ENCODE data around the gene SLC18A2. TPM values are rescaled to one million over a fixed set of nuclear protein-coding genes. Genes with fewer than 3 reads are reported as not detected.

SLC18A2 gene
- total and polyA plus RNA-seq, 2 of the 8 experiments (the other 6 are each of a cell fraction or from before 2014, with no cell fraction given), result 6.5 to 7.0 TPM

- no peak overlapping the region for H2BK12ac ChIP-seq (ENCODE audit: low read depth, low read length)
- H2BK20ac ChIP-seq (ENCODE audit: low read length), result no peak overlapping the region
- H2AFZ ChIP-seq (ENCODE audit: low read length), result no peak overlapping the region
- H3K9ac ChIP-seq (replicated peaks in 1 of 4; ENCODE audit: extremely low read depth in 1 of 4, low read depth in 3 of 4, low read length in 3 of 4), result no peak overlapping the region
- H3K79me2 ChIP-seq (ENCODE audit: control insufficient read depth in 1 of 2, insufficient read depth in 2 of 2, low read length in 2 of 2), result no peaks in the 10 kb centered on the region
- no peaks in the 10 kb centered on the region for H3K36me3 ChIP-seq (ENCODE audit: control insufficient read depth in 2 of 4, insufficient read depth in 4 of 4, low read length in 3 of 4)
- H3K27me3 ChIP-seq (replicated peaks in 1 of 4; ENCODE audit: control insufficient read depth in 3 of 4, extremely low read depth in 1 of 4, insufficient read depth in 3 of 4, low read length in 3 of 4), result no peaks in the 10 kb centered on the region; a peak in 1 of 7 replicates
- ChIA-PET CTCF (ENCODE audit: partially characterized antibody) (interaction anchor here (0.7 to 6.6 kb wide), 6 partner anchors 16 to 209 kb away, joined by 3 to 97 read pairs (median 3); no protein-coding TSS in a partner anchor), POLR2A (ENCODE audit: partially characterized antibody) (interaction anchor here (1.4 kb wide), 1 partner anchor 17 kb away, joined by 5 read pairs; the partner anchor contains the start of gene SLC18A2)
- no peak overlapping the region for H4K91ac ChIP-seq (replicated peaks; ENCODE audit: insufficient read length, low read length)
- H3K4me1 ChIP-seq (replicated peaks in 1 of 4; ENCODE audit: control insufficient read depth in 3 of 4, insufficient read depth in 4 of 4, low read length in 3 of 4), result peaks cover 0 to 5% (median under 1%) of the 10 kb centered on the region in 4 experiments; a peak in 2 of 7 replicates
- no peaks in the 10 kb centered on the region for H3K9me3 ChIP-seq (ENCODE audit: insufficient read depth in 2 of 2, low read depth in 1 of 2, low read length in 1 of 2)
- 86% methylated on average over 7 of the region's 7 CpGs; no CpG with 5 or more reads in 1 of the 2 experiments for WGBS, 2 experiments (ENCODE audit: extremely low coverage in 1 of 2, insufficient coverage in 1 of 2, insufficient read length in 1 of 2, insufficient replicate concordance in 2 of 2, low coverage in 1 of 2, low lambda C conversion rate in 2 of 2, missing lambda C conversion rate in 1 of 2)
- H3K27ac ChIP-seq (ENCODE audit: low read depth, low read length), result no peak overlapping the region
- no peaks in the 10 kb centered on the region for H3K79me1 ChIP-seq (ENCODE audit: low read depth, low read length)
- no peak overlapping the region for H4K5ac ChIP-seq (ENCODE audit: insufficient read length, low read depth, low read length)
- DNase-seq (ENCODE audit: low read depth in 1 of 2, low spot score in 2 of 2) (no peak), FAIRE-seq (no peak)
- H3K4me2 ChIP-seq (ENCODE audit: insufficient read depth in 1 of 2, low read depth in 2 of 2, low read length in 2 of 2), result no peak overlapping the region
- H2BK15ac ChIP-seq (ENCODE audit: low read length), result no peak overlapping the region
- H3K23me2 ChIP-seq (ENCODE audit: low read depth, low read length), result no peaks in the 10 kb centered on the region; the same call in 1 of the 2 replicates
- H3K18ac ChIP-seq (ENCODE audit: extremely low read depth, low read length), result no peak overlapping the region
- no peak overlapping the region for H4K8ac ChIP-seq (ENCODE audit: extremely low read depth, insufficient read depth, low read length)
- no peak overlapping the region for H3K14ac ChIP-seq (ENCODE audit: insufficient read length)
- no peak overlapping the region for H2BK120ac ChIP-seq (replicated peaks; ENCODE audit: low read depth, low read length)
- no peak overlapping the region for H3K4ac ChIP-seq (replicated peaks; ENCODE audit: insufficient read length, low read depth, low read length)
- H4K20me1 ChIP-seq (replicated peaks in 1 of 2; ENCODE audit: control insufficient read depth in 1 of 2, insufficient read depth in 2 of 2, low read length in 2 of 2), result no peaks in the 10 kb centered on the region
- H3K23ac ChIP-seq (ENCODE audit: insufficient read length), result no peak overlapping the region
- no peak overlapping the region for H3K56ac ChIP-seq (replicated peaks; ENCODE audit: insufficient read length, low read depth, low read length)
- no peak overlapping the region for H2BK5ac ChIP-seq (ENCODE audit: low read depth, low read length)
- no peak overlapping the region for H2AK5ac ChIP-seq (ENCODE audit: low read depth, low read length)
- H3K4me3 ChIP-seq (ENCODE audit: extremely low read depth in 1 of 4, insufficient read depth in 2 of 4, low read depth in 3 of 4, low read length in 4 of 4), result no peak overlapping the region
- TF ChIP-seq MAX (IDR thresholded peaks at IDR 0.05), result no peak
- no peak for TF ChIP-seq BACH1 (IDR thresholded peaks at IDR 0.05; ENCODE audit: low read length)
- no peak for TF ChIP-seq SRF (IDR thresholded peaks at IDR 0.05; ENCODE audit: low read depth, low read length)
- TF ChIP-seq ATF2 (IDR thresholded peaks at IDR 0.05; ENCODE audit: low read length), result no peak
- no peak for TF ChIP-seq E2F6 (IDR thresholded peaks at IDR 0.05)
- no peak for TF ChIP-seq SP1 (IDR thresholded peaks at IDR 0.05; ENCODE audit: low read depth, low read length)
- no peak for TF ChIP-seq TEAD4 (IDR thresholded peaks at IDR 0.05; ENCODE audit: low read depth, low read length)
- TF ChIP-seq HDAC6 (IDR thresholded peaks at IDR 0.05; ENCODE audit: low read depth, low read length), result no peak
- no peak for TF ChIP-seq KDM1A (IDR thresholded peaks at IDR 0.05; ENCODE audit: borderline replicate concordance, low read length)
- no peak for TF ChIP-seq YY1 (IDR thresholded peaks at IDR 0.05; ENCODE audit: low read depth, low read length)
Measured at GRCh38 chr10:117223693-117224430, 17.1 kb upstream of the SLC18A2 start.
